GM19238 (cell line): ENCODE measurements around the gene WNT5B.

Experiments used
- DNase-seq: peaks from one replicate; pipeline ENCODE4 v3.0.0; 2011; ENCODE audit warnings: low spot score; ENCODE audit not compliant: insufficient read length

The WNT5B gene

DNA sequence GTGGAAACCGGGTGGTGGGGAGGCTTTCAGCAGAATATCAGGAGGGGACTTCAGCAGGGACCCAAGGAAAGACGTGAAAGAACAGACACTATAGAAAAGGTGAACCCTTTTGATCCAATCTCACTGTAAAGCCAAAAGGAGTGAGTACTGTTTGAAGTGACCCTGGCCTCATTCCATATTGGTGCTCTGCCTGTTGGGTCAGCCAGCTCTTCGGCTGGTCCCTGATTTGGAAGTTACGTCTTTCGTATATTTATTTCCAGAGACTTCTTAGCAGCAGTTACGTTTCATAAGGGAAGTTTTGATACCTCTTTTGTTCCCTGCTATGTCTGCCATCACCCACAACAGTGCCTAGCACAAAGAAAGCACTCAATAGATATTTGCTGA lies 21.9 kb downstream of the WNT5B start:
- DNase-seq: no peak

DNA sequence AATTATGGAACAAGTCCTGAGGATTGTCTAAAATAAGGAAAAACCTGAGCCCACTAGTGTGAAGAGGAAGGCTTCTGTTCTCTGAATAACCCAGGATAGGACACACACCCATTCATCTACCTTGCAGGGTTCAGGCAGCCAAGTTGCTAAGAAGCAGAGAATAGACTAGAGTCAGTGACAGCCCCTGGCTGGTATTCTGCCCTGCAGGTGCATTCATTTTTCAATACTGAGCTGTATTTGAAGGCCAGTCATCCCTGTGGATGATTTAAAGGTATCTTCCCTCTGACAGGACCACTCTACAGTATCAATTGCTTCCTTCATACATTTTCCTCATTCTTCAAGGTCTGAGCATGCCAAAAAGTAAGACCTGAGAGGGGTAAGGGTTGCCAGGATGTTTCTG lies 22.9 kb downstream of the WNT5B start:
- no peak for DNase-seq

DNA sequence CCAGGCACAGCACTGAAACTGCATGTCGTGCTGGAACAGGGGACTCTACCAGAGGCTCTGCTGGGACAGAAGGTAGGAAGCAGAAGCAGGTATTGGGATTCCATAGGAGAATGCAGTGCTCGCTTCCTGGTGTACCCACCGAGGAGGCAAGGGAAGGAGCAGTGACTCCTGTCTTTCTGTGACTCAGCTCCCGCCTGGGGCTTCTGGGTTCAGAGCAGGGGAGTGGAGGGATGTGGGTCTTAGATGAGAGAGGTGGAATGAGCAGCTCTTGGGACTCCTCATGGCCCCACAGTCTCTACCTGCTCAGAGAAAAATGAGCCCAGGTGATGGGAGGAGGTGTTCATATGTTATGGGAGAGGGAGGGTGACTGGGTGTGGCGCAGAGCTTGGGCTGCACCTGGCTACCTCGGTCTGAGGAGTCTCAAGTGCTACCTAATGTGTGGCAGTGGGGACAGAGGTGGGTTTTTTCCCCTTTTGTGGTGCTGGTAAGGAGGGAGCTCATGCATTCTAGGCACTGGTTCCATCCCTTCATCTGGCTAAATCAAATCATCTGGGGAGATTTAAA lies 26.3 kb downstream of the WNT5B start:
- no peak for DNase-seq

DNA sequence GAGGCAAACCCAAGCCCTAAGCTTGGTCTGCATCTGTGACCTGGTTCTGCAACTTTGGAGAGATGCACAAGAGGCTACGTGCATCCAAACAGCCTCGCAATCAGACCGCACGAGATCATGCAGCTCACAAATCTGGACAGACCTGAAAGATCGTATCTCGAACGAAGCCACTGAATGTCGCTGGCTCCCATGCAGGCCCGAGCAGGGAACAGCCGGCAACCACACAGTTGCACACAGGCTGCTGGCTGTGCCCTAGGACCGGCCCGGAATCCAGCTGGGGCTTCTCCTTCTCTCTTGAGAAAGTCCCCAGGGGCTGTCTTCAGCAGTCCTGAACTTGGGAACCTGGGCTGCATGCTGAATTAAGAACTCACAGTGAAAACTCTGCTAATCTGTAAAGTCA lies 27.9 kb downstream of the WNT5B start:
- no peak for DNase-seq

DNA sequence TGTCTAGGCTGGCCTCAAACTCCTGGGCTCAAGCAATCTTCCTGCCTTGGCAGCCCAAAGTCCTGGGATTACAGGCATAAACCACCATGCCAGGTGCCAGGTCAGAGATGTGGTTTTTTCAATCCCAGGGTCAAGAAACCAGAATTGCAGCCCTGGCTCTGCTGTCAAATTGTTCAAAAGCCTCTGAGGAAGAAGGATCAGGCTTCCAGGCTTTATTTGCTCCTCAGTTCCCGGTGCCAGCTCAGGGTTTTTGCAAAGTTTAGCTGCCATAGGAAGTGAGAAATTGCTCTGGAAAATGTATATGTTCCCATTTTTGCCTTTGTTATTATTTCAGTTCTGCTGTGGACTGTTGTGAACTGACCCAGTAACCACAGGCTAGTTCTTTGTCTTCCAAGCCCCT lies 28.7 kb downstream of the WNT5B start:
- no peak for DNase-seq

DNA sequence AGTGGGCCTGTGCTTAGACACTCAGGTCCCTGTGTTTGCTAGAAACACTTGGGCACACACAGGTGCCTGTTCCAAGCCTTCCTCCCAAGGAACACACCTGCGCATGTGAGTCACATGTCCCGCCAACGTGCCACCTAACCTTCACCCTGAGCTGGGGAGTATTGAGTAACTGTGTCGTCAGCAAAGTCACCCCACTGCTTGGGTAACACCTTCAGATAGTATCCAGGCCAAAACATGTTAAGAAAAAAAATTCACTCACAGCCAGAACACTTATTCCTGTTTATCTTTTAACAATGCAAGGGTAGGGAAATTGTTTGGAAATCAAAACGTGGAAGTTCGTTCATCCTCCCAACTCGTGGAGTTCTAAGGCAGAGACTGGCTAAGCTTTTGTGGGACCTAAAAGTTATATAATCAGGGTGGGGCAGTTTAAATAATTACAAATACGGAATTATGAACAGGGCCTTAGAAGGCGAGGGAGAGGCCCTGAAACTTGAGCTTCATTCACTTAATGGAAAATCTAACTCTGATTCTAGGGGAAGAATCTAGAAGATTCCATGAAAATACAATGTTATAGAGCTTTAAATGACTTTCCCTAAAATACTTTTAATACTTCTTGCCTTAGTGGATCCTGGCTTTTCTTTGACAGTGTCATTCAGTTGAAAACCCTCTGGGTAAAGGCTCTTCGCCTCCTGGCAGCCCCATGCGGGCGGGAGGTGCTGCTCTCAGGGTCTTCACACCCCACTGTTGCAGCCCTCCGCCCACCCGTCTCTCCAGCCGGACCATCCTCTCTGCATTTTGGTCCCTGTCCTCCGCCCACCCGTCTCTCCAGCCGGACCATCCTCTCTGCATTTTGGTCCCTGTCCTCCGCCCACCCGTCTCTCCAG lies 31.5 kb downstream of the WNT5B start:
- DNase-seq: no peak

DNA sequence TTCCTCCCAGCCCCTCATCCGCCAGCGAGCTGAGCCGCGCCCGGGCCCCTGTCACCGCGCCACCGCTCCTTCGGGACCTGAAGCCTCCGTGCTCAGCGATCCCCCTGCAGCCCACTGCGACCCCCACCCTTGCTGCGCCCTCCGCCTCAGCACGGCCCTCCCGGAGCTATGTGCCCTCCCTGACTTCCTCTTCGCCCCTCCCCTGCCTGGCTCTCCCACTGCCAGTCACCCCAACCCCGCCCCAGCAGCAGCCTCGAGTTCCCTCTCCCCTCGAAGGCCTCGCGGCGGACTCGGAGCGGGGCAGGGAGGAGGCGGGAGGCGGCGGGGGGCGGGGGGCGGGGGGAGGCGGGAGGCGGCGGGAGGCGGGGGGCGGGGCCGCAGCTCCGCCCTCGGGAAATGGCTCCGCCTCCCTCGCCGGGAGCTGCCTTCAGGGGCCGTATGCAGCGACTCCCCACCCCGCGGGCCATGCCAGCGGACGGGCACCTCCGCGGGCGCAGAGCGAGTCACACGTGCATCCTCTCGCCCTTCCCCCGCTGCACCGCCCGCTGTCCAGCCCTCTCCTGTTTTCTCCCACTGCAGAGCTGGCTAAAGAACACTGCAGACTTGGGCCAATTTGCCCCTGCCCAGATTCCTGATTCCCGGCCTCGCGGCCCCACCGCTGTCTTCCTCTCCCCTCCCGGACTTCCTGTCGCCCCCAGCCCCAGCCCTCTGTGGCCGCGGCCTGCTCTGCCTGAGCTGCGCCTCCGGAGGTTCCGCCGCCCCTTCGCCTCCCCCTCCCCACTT lies 32.7 kb downstream of the WNT5B start:
- DNase-seq: peak; percentile 89

DNA sequence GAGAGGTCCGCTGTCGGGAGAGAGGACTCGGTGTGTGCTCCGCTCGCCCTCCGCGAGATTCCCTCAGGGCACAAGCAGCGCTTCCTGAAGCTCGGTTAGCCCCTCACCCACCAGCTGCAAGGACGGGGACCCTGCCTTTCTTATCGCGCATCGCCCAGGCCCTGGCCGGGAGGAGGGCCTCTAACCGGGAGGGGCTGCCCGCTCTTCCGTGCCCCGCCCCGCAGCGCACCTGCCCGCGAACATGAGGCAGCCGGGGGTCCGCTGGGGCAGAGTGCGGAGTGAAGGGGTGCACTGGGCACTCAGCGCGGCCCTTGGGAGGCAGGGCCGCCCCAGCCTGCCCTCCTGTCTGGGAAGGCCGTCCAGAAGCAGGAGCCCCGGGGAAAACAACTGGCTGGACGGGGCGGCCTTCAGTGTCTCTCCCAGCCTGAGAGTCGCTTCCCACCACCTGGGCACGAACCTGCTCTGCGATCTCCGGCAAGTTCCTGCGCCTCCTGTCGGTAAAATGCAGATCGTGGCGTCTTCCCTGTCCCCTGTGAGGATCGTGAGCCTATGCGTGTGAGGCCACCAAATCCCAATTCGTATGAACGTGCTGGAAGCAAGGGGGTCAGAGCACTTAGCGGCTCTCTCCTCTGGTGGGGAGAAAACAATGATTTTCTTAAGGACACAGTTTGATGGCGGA lies 33.9 kb downstream of the WNT5B start:
- DNase-seq: no peak

DNA sequence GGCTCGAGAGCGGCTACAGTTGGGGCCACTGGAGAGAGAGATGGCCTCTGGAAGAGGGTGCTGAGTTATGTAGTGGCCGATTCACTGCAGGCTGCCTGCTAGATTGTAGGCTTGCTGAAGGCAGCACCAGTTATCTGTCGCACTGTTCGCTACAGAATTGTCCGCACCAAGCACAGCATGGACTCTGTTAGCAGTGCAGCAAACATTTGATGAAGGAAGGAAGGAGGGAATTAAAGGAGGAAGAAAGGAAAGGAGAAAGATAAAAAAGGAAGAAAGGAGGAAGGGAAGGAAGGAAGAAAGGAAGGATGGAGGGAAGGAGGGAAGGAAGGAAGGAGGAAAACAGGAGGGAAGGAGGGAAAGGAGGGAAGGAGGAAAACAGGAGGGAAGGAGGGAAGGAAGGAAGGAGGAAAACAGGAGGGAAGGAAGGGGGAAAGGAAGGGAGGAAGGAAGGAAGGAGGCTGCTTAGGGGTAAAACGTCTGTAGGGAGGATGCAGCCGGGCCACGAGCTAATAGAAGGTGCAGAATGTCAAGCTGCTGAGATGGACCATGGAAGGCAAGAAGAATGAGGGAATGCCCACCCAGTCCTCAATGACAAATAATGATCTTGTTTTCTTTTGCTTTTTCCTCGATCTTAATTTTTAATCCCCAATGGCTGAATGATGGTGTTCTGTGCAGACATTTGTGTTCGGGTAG lies 34.6 kb downstream of the WNT5B start:
- DNase-seq: no peak

DNA sequence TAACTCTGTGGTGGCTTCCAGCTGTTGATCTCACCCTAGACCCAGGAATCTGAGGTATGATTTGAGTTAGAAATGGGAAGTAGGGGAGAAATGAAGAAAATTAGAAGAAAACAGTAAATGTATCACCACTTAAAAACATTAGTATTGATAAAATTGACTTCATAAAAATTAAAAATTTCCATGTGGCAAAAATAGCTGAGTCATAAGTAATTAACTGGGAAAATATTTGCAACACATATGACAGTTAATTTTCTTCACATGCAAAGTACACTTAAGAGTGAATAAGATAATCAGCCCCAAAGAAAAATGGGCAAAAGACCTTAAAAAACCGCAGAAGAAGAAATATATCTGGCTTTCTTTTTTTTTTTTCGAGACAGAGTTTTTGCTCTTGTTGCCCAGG lies 36.3 kb downstream of the WNT5B start:
- DNase-seq: no peak

DNA sequence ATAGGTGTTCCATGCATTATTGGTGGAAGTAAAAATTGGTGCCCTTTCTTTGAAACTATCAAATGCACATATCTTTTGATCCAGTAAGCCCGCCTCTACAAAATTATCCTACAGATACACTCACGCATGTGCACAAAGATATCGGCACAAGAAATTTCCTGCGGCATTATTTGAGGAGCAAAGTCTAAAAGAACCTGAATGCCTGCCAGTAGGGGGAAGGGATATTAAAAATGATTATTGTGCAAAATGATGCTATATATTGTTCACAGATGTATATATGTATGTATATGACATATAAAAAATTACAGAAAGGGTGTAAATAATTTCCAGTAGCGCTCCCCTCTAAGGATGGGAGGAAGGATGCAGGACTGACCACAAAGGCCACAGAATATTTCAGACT lies 37.2 kb downstream of the WNT5B start:
- no peak for DNase-seq

DNA sequence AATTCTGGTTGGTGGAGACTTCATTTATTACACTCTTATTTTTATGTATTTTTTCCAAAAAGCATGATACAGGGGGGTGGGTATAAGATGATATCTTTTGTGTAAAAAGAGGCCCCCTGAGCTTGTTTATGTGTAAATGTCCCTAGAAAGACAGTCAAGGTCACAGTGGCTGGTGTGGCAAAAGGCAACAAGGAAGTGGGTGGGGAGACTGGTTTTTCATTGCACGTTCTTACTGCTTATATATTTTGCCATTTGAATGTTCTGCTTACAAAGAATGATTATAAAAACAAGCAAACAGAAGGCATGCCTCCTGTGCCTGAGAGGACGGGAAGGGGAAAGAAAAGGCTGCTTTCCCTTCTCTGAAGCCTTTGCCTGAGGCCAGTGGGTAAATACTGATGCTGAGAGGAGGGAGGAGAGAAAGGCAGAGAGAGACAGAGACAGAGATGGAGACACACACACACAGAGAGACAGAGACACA lies 37.7 kb downstream of the WNT5B start:
- no peak for DNase-seq

DNA sequence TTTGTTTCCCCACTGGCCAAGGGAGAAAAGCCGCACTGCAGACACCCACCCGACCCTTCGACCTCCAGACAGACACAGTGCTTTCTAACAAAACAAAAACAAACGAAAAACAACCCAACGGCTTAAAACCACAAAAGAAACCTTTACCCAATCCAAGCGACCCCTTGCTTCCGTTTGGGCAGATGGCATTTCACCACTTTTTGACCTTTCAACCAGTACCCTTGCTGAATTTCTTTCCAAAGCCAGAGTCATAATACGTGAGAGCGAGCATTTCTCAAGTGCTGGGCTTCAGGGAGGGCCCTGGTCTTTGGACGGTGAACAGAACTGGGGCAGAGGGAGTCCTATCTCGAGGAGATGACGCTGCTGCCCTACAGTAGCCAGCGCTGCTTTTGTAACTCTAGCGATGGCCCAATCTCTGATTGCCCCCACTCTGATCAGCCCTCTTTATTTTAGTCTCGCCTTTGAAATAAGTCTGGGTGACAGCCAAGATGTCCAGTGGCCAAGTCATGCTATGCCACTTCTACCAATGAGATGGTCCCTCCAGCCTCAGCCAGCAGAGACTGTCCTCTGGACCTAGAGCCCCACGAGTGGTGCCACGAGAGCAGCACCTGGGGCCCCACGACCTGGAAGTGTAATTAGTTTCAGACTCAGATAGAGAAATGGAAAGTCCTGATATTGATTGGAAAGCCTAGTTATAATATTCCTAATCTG lies 40.0 kb downstream of the WNT5B start:
- DNase-seq: no peak

DNA sequence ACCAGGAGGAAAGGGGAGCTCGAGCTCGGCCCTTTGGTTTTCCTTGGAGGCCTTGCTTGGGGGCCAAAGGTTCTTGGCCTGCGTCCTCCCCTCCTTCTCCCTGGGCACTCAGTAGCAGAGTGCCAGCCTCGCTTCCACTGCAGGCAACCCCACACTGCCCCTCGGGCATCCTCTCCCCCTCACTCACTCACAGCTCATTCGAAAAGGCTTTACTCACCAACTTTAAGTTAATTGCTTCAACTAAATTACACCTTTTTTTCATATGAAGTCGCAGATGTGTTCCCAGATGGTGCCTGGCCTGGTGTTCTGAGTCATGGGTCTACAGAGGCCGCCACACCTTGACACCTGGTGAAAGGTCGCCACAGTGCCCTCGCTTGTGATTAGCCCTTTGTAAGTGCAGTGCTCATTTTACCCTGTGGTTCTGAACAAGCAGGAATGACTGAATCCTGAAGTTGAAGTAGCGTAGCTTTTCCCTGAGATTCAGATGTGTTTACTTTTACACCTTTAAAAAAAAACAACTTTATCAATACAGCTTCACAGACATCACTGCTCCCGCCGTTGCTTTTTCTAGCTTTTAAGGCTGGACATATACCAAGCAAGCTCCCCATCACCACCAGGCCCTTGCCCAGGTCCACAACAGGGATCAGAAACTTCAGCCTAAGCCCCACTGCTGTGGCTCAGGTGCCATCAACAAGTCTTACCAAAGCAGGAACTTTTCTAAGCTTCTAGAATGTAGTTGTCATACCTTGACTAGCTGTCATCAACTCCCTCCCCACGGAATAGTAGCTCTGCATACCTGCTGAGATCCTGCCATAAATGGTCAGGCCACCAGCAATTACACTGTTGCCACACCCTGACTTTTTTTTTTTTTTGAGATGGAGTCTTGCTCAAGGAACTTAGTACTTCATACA lies 41.6 kb downstream of the WNT5B start:
- DNase-seq: no peak

DNA sequence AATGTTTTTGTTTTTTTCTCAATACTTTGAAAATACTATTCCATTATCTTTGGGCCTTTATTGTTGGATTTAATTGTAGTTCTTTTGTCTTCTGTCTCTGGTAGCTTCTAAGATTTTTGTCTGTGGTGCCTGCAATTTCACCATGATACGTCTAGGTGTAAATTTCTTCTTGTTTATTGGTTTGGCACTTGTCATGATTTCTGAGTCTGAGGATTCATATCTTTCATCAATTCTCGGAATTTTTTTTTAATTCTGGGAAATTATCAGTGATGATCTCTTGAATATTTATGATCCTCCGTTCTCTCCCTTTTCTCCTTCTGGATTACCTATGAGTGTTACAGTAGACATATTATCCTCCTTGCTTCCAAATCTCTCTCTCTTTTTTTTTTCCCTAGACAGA lies 47.0 kb downstream of the WNT5B start:
- no peak for DNase-seq

DNA sequence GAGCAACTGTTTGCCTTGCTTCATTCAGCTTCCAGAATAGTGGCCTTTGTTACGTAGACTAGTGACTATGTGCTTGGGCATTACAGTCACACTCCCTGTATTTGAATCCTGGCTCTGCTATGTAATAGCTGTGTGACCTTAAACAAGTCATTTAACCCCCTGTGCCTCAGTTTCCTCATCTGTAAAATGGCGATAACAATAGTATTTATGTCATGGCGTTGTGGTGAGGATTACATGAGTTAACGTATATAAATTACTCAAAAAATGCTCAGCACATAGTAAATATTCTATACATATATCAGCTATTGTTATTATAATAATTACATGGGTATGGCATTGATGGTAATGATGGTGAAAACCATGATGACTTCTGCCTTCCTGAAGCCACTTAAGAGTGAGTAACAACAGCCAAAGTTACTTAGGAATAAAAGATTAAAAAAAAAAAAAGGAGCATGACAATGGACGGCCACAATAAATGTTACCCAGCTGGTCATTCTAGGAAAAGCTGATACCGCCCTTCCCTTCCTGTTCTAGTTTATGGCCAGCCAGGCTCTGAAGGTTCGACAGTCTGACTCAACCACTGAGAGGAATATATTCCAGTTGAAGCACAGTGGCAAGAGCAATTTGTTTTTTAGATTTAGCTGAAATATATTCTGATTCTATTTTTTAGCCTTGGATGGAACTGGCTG lies 51.9 kb downstream of the WNT5B start:
- DNase-seq: no peak

DNA sequence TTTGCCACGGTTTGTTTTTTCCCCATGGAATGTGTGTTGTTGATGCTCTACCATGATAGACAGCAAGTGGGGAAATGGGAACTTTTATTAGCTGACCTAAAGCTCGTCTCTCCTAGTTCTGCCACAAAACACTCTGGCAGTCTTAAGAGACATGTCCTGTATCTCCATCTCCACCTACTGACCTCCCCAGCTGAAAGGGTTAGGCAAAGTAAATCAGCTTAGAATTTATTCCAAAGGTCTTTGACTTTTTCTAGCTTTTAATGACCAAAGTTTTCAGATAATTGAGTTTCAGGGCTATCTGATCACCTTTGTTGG lies 52.4 kb downstream of the WNT5B start:
- DNase-seq: no peak

DNA sequence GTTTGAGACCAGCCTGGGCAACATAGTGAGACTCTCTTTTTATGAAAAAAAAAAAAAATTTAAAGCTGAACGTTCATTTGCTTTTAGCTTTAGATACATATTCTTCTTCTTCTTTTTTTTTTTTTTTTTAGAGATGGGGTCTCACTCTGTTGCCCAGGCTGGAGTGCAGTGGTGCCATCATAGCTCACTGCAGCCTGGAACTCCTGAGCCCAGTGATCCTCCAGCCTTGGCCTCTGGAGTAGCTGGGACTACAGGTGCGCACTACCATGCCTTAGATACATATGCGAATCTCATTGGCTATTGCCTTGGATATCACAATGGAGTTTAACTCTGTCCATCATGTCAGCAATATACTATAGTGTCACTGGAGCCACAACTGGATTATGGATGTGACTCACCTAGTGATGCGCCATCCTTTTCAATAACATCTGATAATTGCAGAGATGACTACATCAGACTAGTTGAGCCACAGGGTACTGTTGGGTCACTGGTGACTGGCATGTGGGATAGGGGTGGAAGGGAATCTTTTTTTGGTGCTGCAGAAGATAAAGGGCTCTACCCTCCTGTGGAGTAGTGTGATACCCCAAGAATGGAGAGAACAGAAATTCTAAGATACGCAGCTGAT lies 59.2 kb downstream of the WNT5B start:
- DNase-seq: no peak
